WTC11 (cell line): ENCODE measurements around the gene MPZL3. TPM values are rescaled to one million over a fixed set of nuclear protein-coding genes. Genes with fewer than 3 reads are reported as not detected.

Experiments
- ATAC-seq: fragments of 200-7000 bp; cut with Tn5 transposase; 2 replicates; pipeline ENCODE4 v1.10.0; 2021; ENCODE audit warnings: mild to moderate bottlenecking, moderate library complexity
- CTCF ChIA-PET: fragments of 300-600 bp; sonication (Branson Sonifier 250); formaldehyde crosslinking; loops from one replicate; lab custom pipeline; 2021; ENCODE audit warnings: antibody characterized with exemption; lab: Charles Lee
- POLR2A ChIA-PET: fragments of 350-600 bp; sonication (Branson Sonifier 250); formaldehyde crosslinking; loops from one replicate; lab custom pipeline; 2021; ENCODE audit warnings: antibody characterized with exemption; lab: Charles Lee
- DNase-seq: peaks from one replicate; pipeline ENCODE4 v3.0.0; 2021; ENCODE audit warnings: low spot score
- H3K27ac Mint-ChIP-seq: 2 replicates; pipeline ENCODE4 v1.8.0; 2021; ENCODE audit warnings: mixed read lengths
- H3K27me3 Mint-ChIP-seq: 2 replicates; pipeline ENCODE4 v1.8.0; 2021; ENCODE audit warnings: low read depth, mild to moderate bottlenecking, moderate library complexity, mixed read lengths
- H3K36me3 Mint-ChIP-seq: 2 replicates; pipeline ENCODE4 v1.8.0; 2021; ENCODE audit warnings: mixed read lengths
- H3K4me1 Mint-ChIP-seq: 2 replicates; pipeline ENCODE4 v1.8.0; 2022; ENCODE audit warnings: mixed read lengths
- H3K4me3 Mint-ChIP-seq: 2 replicates; pipeline ENCODE4 v1.8.0; 2021; ENCODE audit warnings: mild to moderate bottlenecking, moderate library complexity, mixed read lengths
- H3K9me3 Mint-ChIP-seq: 2 replicates; pipeline ENCODE4 v1.8.0; 2021; ENCODE audit warnings: mixed read lengths
- AFF4 ChIP-seq: sonication (generic); formaldehyde crosslinking; IDR thresholded peaks from 2 replicates; pipeline ENCODE4 v1.8.1; 2023; ENCODE audit warnings: mild to moderate bottlenecking, missing genetic modification reagents, borderline replicate concordance
- CREB1 ChIP-seq: sonication (generic); formaldehyde crosslinking; IDR thresholded peaks from 2 replicates; pipeline ENCODE4 v1.8.0; 2023; ENCODE audit warnings: mild to moderate bottlenecking, missing genetic modification reagents
- E2F1 ChIP-seq: sonication (generic); formaldehyde crosslinking; IDR thresholded peaks from 2 replicates; pipeline ENCODE4 v1.8.0; 2022; ENCODE audit warnings: mild to moderate bottlenecking, missing genetic modification reagents
- E2F5 ChIP-seq: sonication (generic); formaldehyde crosslinking; IDR thresholded peaks from 2 replicates; pipeline ENCODE4 v1.8.1; 2022; ENCODE audit warnings: mild to moderate bottlenecking, moderate library complexity, missing genetic modification reagents
- ELF4 ChIP-seq: sonication (generic); formaldehyde crosslinking; IDR thresholded peaks from 2 replicates; pipeline ENCODE4 v1.8.1; 2022; ENCODE audit warnings: low read depth, mild to moderate bottlenecking, moderate library complexity, missing genetic modification reagents
- EMX1 ChIP-seq: fragments of 250-450 bp; sonication (Bioruptor Pico); IDR thresholded peaks from 2 replicates; pipeline ENCODE4 v1.8.0; 2021; ENCODE audit warnings: mild to moderate bottlenecking
- ESRRA ChIP-seq: sonication (generic); formaldehyde crosslinking; IDR thresholded peaks from 2 replicates; pipeline ENCODE4 v1.8.1; 2022; ENCODE audit warnings: mild to moderate bottlenecking, missing genetic modification reagents, borderline replicate concordance
- FOXP4 ChIP-seq: sonication (generic); formaldehyde crosslinking; IDR thresholded peaks from 2 replicates; pipeline ENCODE4 v1.8.0; 2022; ENCODE audit warnings: mild to moderate bottlenecking, missing genetic modification reagents
- JAZF1 ChIP-seq: fragments of 250-450 bp; sonication (Bioruptor Pico); IDR thresholded peaks from 2 replicates; pipeline ENCODE4 v1.9.0; 2021; ENCODE audit warnings: moderate library complexity, mild to moderate bottlenecking, inconsistent platforms
- MLX ChIP-seq: sonication (generic); formaldehyde crosslinking; IDR thresholded peaks from 2 replicates; pipeline ENCODE4 v1.8.1; 2023; ENCODE audit warnings: mild to moderate bottlenecking, missing genetic modification reagents, moderate library complexity
- NFATC4 ChIP-seq: fragments of 250-450 bp; sonication (Bioruptor Pico); IDR thresholded peaks from 2 replicates; pipeline ENCODE4 v1.9.0; 2021; ENCODE audit warnings: mild to moderate bottlenecking
- NFE2L1 ChIP-seq: sonication (generic); formaldehyde crosslinking; IDR thresholded peaks from 2 replicates; pipeline ENCODE4 v1.8.1; 2023; ENCODE audit warnings: missing genetic modification reagents
- NR3C1 ChIP-seq: sonication (generic); formaldehyde crosslinking; conservative IDR thresholded peaks from 2 replicates; pipeline ENCODE4 v1.8.1; 2023; ENCODE audit warnings: low read depth, mild to moderate bottlenecking, missing genetic modification reagents
- RELA ChIP-seq: sonication (generic); formaldehyde crosslinking; IDR thresholded peaks from 2 replicates; pipeline ENCODE4 v1.8.1; 2022; ENCODE audit warnings: missing genetic modification reagents, mild to moderate bottlenecking, borderline replicate concordance
- TCF7 ChIP-seq: sonication (generic); formaldehyde crosslinking; IDR thresholded peaks from 2 replicates; pipeline ENCODE4 v1.8.0; 2022; ENCODE audit warnings: mild to moderate bottlenecking, low read depth, missing genetic modification reagents, moderate library complexity
- USF1 ChIP-seq: sonication (generic); formaldehyde crosslinking; IDR thresholded peaks from 2 replicates; pipeline ENCODE4 v1.8.0; 2022; ENCODE audit warnings: mild to moderate bottlenecking, missing genetic modification reagents
- ZNF138 ChIP-seq: sonication (generic); formaldehyde crosslinking; conservative IDR thresholded peaks from 2 replicates; pipeline ENCODE4 v1.8.1; 2022; ENCODE audit warnings: mild to moderate bottlenecking, moderate library complexity, missing genetic modification reagents
- ZNF423 ChIP-seq: fragments of 250-450 bp; sonication (Bioruptor Pico); IDR thresholded peaks from 2 replicates; pipeline ENCODE4 v2.1.2; 2022; ENCODE audit warnings: mild to moderate bottlenecking, moderate library complexity
- ZNF671 ChIP-seq: fragments of 250-450 bp; sonication (Bioruptor Pico); IDR thresholded peaks from 2 replicates; pipeline ENCODE4 v1.8.0; 2021; ENCODE audit warnings: mild to moderate bottlenecking
- ZSCAN18 ChIP-seq: fragments of 250-450 bp; sonication (Bioruptor Pico); IDR thresholded peaks from 2 replicates; pipeline ENCODE4 v2.1.2; 2022; ENCODE audit warnings: mild to moderate bottlenecking, moderate library complexity
- total RNA-seq: library from RNA; stranded (reverse); gene quantifications from 3 replicates; pipeline ENCODE4 v1.2.3, GENCODE V29; 2021

Gene MPZL3
- total RNA-seq, 1 experiment from 2014 or later, result 2.1 TPM

GRCh38 chr11:118259138-118259537 is 7.0 kb upstream of the MPZL3 start (continued):
- TF ChIP-seq JAZF1 (CRISPR knock-in tag) (no peak), E2F5 (no peak)
- TF ChIP-seq, all 79 proteins: peak for 0

GRCh38 chr11:118258410-118258809 is 6.2 kb upstream of the MPZL3 start:
- Mint-ChIP-seq H3K9me3 (peaks cover 9% of the 10 kb centered on the region), H3K4me1 (peaks cover 7% of the 10 kb centered on the region), H3K27me3 (peaks cover 83% of the 10 kb centered on the region), H3K27ac (no peak overlapping the region), H3K4me3 (no peak overlapping the region), H3K36me3 (no peaks in the 10 kb centered on the region)
- ATAC-seq (peak; percentile 53), DNase-seq (no peak)
- TF ChIP-seq FOXP4 (CRISPR knock-in tag) (no peak), ZNF423 (no peak), E2F1 (no peak), NR3C1 (CRISPR knock-in tag) (no peak), RELA (CRISPR knock-in tag) (no peak), ELF4 (CRISPR knock-in tag) (no peak), CREB1 (CRISPR knock-in tag) (no peak), ZSCAN18 (no peak), ZNF138 (CRISPR knock-in tag) (no peak), ESRRA (CRISPR knock-in tag) (no peak), MLX (no peak), TCF7 (CRISPR knock-in tag) (no peak), EMX1 (no peak), NFATC4 (CRISPR knock-in tag) (no peak), AFF4 (CRISPR knock-in tag) (no peak), USF1 (CRISPR knock-in tag) (no peak), NFE2L1 (CRISPR knock-in tag) (no peak), ZNF671 (CRISPR knock-in tag) (no peak)
- POLR2A ChIA-PET, result no interaction called here
- CTCF ChIA-PET, result interaction anchor here (1.8 kb wide), 1 partner anchor 60 kb away, joined by 5 read pairs; no protein-coding TSS in a partner anchor
